Smooth muscle cell (in vitro differentiated cells): ENCODE measurements around the gene AKT1S1. TPM values are rescaled to one million over a fixed set of nuclear protein-coding genes. Genes with fewer than 3 reads are reported as not detected.

ENCODE experiments used
- DNase-seq: peaks from one replicate; lab custom pipeline; 2025; ENCODE audit not compliant: unreplicated experiment; lab: John Stamatoyannopoulos, UW
- H2AFZ ChIP-seq: fragments of 200-600 bp; sonication (generic); 2 replicates; pipeline ENCODE4 v1.6.0; 2016; ENCODE audit warnings: antibody characterized with exemption, low read depth, mild to moderate bottlenecking
- H3F3A ChIP-seq: fragments of 200-600 bp; sonication (generic); 2 replicates; pipeline ENCODE4 v1.6.0; 2017; ENCODE audit warnings: antibody characterized with exemption, low read depth
- H3K27ac ChIP-seq: fragments of 200-600 bp; sonication (generic); 2 replicates; pipeline ENCODE4 v1.5.1; 2016; ENCODE audit warnings: low read depth, mild to moderate bottlenecking
- H3K27me3 ChIP-seq: fragments of 200-600 bp; sonication (generic); 2 replicates; pipeline ENCODE4 v1.6.1; 2016; ENCODE audit warnings: low read depth, mild to moderate bottlenecking
- H3K36me3 ChIP-seq: fragments of 200-600 bp; sonication (generic); 2 replicates; pipeline ENCODE4 v1.5.1; 2016; ENCODE audit warnings: low read depth
- H3K4me1 ChIP-seq: fragments of 200-600 bp; sonication (generic); 2 replicates; pipeline ENCODE4 v1.5.1; 2016; ENCODE audit warnings: low read depth
- H3K4me2 ChIP-seq: fragments of 200-600 bp; sonication (generic); 2 replicates; pipeline ENCODE4 v1.6.0; 2016; ENCODE audit warnings: mild to moderate bottlenecking
- H3K4me3 ChIP-seq: fragments of 200-600 bp; sonication (generic); 2 replicates; pipeline ENCODE4 v1.5.1; 2016; ENCODE audit warnings: mild to moderate bottlenecking
- H3K79me2 ChIP-seq: fragments of 200-600 bp; sonication (generic); 2 replicates; pipeline ENCODE4 v1.6.0; 2016; ENCODE audit warnings: low read depth, mild to moderate bottlenecking
- H3K9ac ChIP-seq: fragments of 200-600 bp; sonication (generic); 2 replicates; pipeline ENCODE4 v1.6.0; 2016; ENCODE audit warnings: low read depth
- H3K9me3 ChIP-seq: fragments of 200-600 bp; sonication (generic); replicated peaks from 2 replicates; pipeline ENCODE4 v1.5.1; 2016; ENCODE audit warnings: low read depth
- H4K20me1 ChIP-seq: fragments of 200-600 bp; sonication (generic); 2 replicates; pipeline ENCODE4 v1.6.0; 2016; ENCODE audit warnings: low read depth
- WGBS: methylation state at CpG from one replicate; pipeline ENCODE4 v1.1.7; 2016; ENCODE audit warnings: low lambda C conversion rate; 5-methylcytosine and 5-hydroxymethylcytosine counted together
- polyA plus RNA-seq: library from polyadenylated mRNA; unstranded; fragments of >200 nt; fragmentation: Nextera tagmentation; extraction: Ambion mirVana; gene quantifications from 2 replicates; pipeline ENCODE4 v1.2.1, GENCODE V29; 2016
- total RNA-seq: library from RNA; depleted of rRNA; stranded (reverse); fragments of >200 nt; gene quantifications from 2 replicates; pipeline ENCODE4 v1.2.3, GENCODE V29; 2014
- TF ChIP-seq, protein P1 (sequence below): fragments of 200-600 bp; sonication (generic); IDR thresholded peaks from 2 replicates; pipeline ENCODE4 v1.5.1; 2017; ENCODE audit warnings: borderline replicate concordance, mild to moderate bottlenecking, antibody characterized with exemption; ENCODE audit not compliant: insufficient read depth, poor library complexity, severe bottlenecking

Gene AKT1S1
- total and polyA plus RNA-seq, 2 experiments from 2014 or later, result 15.8 to 72.2 TPM

DNA sequence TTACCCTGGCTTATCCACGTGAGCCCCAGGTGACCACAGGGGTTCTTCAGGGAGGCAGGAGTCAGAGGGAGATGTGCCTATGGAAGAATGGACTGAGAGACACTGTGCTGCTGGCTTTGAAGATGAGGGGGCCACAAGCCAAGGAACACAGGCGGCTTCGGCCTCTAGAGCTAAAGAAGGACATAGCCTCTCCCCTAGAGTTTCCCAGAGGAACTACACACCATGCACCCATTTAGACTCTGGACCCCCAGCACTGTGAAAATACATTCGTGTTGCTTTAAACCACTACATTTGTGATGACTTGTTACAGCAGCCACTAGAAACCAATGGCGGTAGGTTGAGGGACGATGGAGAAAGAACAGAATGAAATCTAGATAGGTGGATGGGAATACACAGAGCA lies 38.1 kb upstream of the AKT1S1 start:
- 97% methylated on average over 6 of the region's 6 CpGs for WGBS
- TF ChIP-seq, protein P1, sequence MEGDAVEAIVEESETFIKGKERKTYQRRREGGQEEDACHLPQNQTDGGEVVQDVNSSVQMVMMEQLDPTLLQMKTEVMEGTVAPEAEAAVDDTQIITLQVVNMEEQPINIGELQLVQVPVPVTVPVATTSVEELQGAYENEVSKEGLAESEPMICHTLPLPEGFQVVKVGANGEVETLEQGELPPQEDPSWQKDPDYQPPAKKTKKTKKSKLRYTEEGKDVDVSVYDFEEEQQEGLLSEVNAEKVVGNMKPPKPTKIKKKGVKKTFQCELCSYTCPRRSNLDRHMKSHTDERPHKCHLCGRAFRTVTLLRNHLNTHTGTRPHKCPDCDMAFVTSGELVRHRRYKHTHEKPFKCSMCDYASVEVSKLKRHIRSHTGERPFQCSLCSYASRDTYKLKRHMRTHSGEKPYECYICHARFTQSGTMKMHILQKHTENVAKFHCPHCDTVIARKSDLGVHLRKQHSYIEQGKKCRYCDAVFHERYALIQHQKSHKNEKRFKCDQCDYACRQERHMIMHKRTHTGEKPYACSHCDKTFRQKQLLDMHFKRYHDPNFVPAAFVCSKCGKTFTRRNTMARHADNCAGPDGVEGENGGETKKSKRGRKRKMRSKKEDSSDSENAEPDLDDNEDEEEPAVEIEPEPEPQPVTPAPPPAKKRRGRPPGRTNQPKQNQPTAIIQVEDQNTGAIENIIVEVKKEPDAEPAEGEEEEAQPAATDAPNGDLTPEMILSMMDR, result no peak
- no peak overlapping the region for H3K27ac ChIP-seq

DNA sequence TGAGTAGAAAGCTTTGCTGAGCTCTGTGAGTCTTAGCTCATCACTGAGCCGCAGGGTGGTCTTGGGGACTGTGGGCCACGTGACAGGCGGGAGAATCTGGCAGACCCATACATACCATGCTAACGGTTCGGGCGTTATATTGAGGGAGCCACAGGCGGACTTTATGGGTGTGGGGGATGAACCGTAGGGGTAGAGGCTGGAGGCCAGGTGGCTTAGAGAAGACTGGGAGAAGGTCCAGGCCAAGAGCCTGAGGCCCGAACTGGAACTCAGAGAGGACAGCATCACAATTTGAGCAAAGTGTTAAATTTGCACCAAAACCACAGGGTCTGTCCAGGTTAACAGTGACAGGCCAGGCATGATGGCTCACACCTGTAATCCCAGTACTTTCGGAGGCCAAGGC lies 36.6 kb upstream of the AKT1S1 start:
- Histone ChIP-seq H3F3A (no peaks in the 10 kb centered on the region), H3K9ac (no peak overlapping the region), H2AFZ (no peak overlapping the region), H3K4me3 (no peak overlapping the region), H3K79me2 (peaks cover 5% of the 10 kb centered on the region), H3K9me3 (no peaks in the 10 kb centered on the region), H4K20me1 (peaks cover 49% of the 10 kb centered on the region), H3K4me1 (no peaks in the 10 kb centered on the region), H3K4me2 (no peak overlapping the region), H3K36me3 (no peaks in the 10 kb centered on the region), H3K27me3 (no peaks in the 10 kb centered on the region), H3K27ac (no peak overlapping the region)
- WGBS, result 98% methylated on average over 10 of the region's 10 CpGs
- DNase-seq, result no peak
- TF ChIP-seq, protein P1, result no peak

More for the DNA sequence above, 38.1 kb upstream of the AKT1S1 start:
- no peaks in the 10 kb centered on the region for H3F3A ChIP-seq
- H3K4me2 ChIP-seq, result no peak overlapping the region
- H3K9ac ChIP-seq, result no peak overlapping the region
- H3K36me3 ChIP-seq, result no peaks in the 10 kb centered on the region
- H3K27me3 ChIP-seq, result no peaks in the 10 kb centered on the region
- no peak for DNase-seq
- H3K4me1 ChIP-seq, result no peaks in the 10 kb centered on the region
- H3K4me3 ChIP-seq, result no peak overlapping the region
- H4K20me1 ChIP-seq, result peaks cover 63% of the 10 kb centered on the region
- no peaks in the 10 kb centered on the region for H3K9me3 ChIP-seq
- peaks cover 15% of the 10 kb centered on the region for H3K79me2 ChIP-seq
- H2AFZ ChIP-seq, result no peak overlapping the region

DNA sequence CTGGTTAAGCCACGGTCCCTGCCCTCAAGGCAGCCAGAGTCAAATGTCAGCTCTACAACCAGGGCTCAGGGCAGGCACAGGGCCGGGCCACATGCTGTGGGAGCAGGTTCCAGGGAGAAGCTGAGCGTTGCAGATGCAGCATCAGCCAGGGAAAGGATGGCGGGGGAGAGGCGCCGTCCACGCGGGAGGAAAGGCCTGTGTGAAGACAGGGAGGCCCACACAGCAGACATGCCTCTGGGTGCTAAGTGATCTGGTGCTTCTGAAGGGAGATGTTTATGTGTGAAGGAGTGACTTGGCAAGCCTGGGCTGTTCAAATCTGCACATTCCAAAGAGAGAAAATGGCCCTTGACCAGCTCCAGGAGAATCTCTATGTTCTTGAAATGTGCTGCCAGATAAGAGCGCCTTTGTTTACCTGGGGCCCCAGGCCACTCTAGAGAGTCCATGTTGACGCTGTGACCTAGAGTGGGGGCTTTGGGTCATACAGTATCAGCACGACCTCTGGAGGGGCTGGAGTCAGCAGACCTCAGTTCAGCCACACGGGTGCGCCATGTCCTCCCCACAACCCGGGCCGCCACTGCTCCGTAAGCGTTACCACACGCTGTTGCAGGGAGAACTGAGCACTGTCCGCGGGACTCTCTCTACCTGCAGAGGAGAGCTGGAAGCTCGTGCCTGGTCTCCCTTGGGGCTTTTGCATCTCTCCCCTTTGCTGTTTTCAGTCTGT lies 36.0 kb upstream of the AKT1S1 start:
- Histone ChIP-seq H3K9me3 (no peaks in the 10 kb centered on the region), H3K4me3 (no peak overlapping the region), H3K9ac (no peak overlapping the region), H3K4me2 (no peak overlapping the region), H3K36me3 (no peaks in the 10 kb centered on the region), H4K20me1 (peaks cover 44% of the 10 kb centered on the region), H3K27ac (no peak overlapping the region), H3K4me1 (no peaks in the 10 kb centered on the region), H3F3A (no peaks in the 10 kb centered on the region), H3K27me3 (no peaks in the 10 kb centered on the region), H2AFZ (no peak overlapping the region), H3K79me2 (peaks cover 5% of the 10 kb centered on the region)
- TF ChIP-seq, protein P1, result no peak
- no peak for DNase-seq
- WGBS, result 93% methylated on average over 21 of the region's 21 CpGs
